PC-9 (cell line): Measurements from ENCODE around the gene GAN. TPM values are rescaled to one million over a fixed set of nuclear protein-coding genes. Genes with fewer than 3 reads are reported as not detected.

Experiments
- BruUV-seq: library from RNA; stranded (reverse); fragments of 400-500 nt; replicated peaks from 2 replicates; lab custom pipeline; 2021; lab: Mats Ljungman, UMichigan
- CTCF ChIA-PET: fragments of 300-600 bp; sonication (Branson Sonifier 250); formaldehyde crosslinking; loops from one replicate; lab custom pipeline; 2022; ENCODE audit warnings: antibody characterized with exemption; lab: Charles Lee
- POLR2A ChIA-PET: fragments of 300-600 bp; sonication (Branson Sonifier 250); formaldehyde crosslinking; loops from one replicate; lab custom pipeline; 2022; ENCODE audit warnings: antibody characterized with exemption; ENCODE audit not compliant: unreplicated experiment; lab: Charles Lee
- DNase-seq, 2 experiments: peaks; one replicate each; pipeline versions ENCODE4 v3.0.0 to v3.0.0-alpha.2; 2015 to 2022; ENCODE audit warnings: mixed read lengths in 1 of 2
- H2AFZ ChIP-seq: fragments of 200-600 bp; sonication (generic); 2 replicates; pipeline ENCODE4 v1.8.1; 2017; ENCODE audit warnings: antibody characterized with exemption
- H3F3A ChIP-seq: fragments of 200-600 bp; sonication (generic); 2 replicates; pipeline ENCODE4 v1.8.1; 2017; ENCODE audit warnings: antibody characterized with exemption, mild to moderate bottlenecking, low read depth; ENCODE audit not compliant: insufficient read depth
- H3K27ac ChIP-seq: fragments of 200-600 bp; sonication (generic); 2 replicates; pipeline ENCODE4 v1.6.1; 2016; ENCODE audit warnings: mixed run types
- H3K27me3 ChIP-seq: fragments of 200-600 bp; sonication (generic); 2 replicates; pipeline ENCODE4 v1.6.1; 2016; ENCODE audit warnings: low read depth, mixed run types; ENCODE audit not compliant: insufficient read depth
- H3K36me3 ChIP-seq: fragments of 200-600 bp; sonication (generic); 2 replicates; pipeline ENCODE4 v1.6.1; 2016; ENCODE audit warnings: low read depth, mixed run types
- H3K4me1 ChIP-seq: fragments of 200-600 bp; sonication (generic); replicated peaks from 2 replicates; pipeline ENCODE4 v1.6.1; 2016; ENCODE audit warnings: mixed run types; ENCODE audit not compliant: insufficient read depth
- H3K4me2 ChIP-seq: fragments of 200-600 bp; sonication (generic); 2 replicates; pipeline ENCODE4 v1.6.1; 2017; ENCODE audit warnings: mixed run types
- H3K4me3 ChIP-seq: fragments of 200-600 bp; sonication (generic); 2 replicates; pipeline ENCODE4 v1.6.1; 2016; ENCODE audit warnings: mixed run types
- H3K79me2 ChIP-seq: fragments of 200-600 bp; sonication (generic); 2 replicates; pipeline ENCODE4 v1.6.1; 2017; ENCODE audit warnings: low read depth, mixed run types
- H3K9me2 ChIP-seq: fragments of 200-600 bp; sonication (generic); 2 replicates; pipeline ENCODE4 v1.8.1; 2017; ENCODE audit warnings: mild to moderate bottlenecking; ENCODE audit not compliant: insufficient read depth
- H3K9me3 ChIP-seq: fragments of 200-600 bp; sonication (generic); 2 replicates; pipeline ENCODE4 v1.8.1; 2016; ENCODE audit warnings: low read depth; ENCODE audit not compliant: insufficient read depth
- H4K20me1 ChIP-seq: fragments of 200-600 bp; sonication (generic); 2 replicates; pipeline ENCODE4 v1.8.1; 2017; ENCODE audit not compliant: insufficient read depth
- EZH2 ChIP-seq: fragments of 200-600 bp; sonication (generic); IDR thresholded peaks from 2 replicates; pipeline ENCODE4 v1.8.0; 2017; ENCODE audit warnings: antibody characterized with exemption, low read depth
- intact Hi-C: fragments of 100-400 bp; cut with micrococcal nuclease; formaldehyde crosslinking; loops from one replicate; pipeline ENCODE4 v1.10.0; 2022; ENCODE audit not compliant: unreplicated experiment
- total RNA-seq: library from RNA; stranded (reverse); gene quantifications from 2 replicates; pipeline ENCODE4 v1.2.3, GENCODE V29; 2021
- TF ChIP-seq, protein P1 (sequence below): fragments of 200-600 bp; sonication (generic); conservative IDR thresholded peaks from 2 replicates; pipeline ENCODE4 v1.6.1; 2017; ENCODE audit warnings: mixed run types, antibody characterized with exemption, mild to moderate bottlenecking, moderate library complexity

The GAN gene
- total RNA-seq, 1 experiment from 2014 or later = 11.9 TPM

- Histone ChIP-seq H3K4me3 (no peak overlapping the region), H3K9me3 (no peaks in the 10 kb centered on the region), H3K27me3 (no peaks in the 10 kb centered on the region), H3K9me2 (no peaks in the 10 kb centered on the region), H3K4me1 (peaks cover 36% of the 10 kb centered on the region), H4K20me1 (no peaks in the 10 kb centered on the region), H3K4me2 (peak overlapping the region; percentile 68), H3F3A (peaks cover 15% of the 10 kb centered on the region), H3K27ac (peak overlapping the region; percentile 87), H3K36me3 (no peaks in the 10 kb centered on the region), H2AFZ (peak overlapping the region; percentile 72), H3K79me2 (no peaks in the 10 kb centered on the region)
- ChIA-PET CTCF (no interaction called here), POLR2A (interaction anchor here (0.6 to 0.7 kb wide), 2 partner anchors 12 to 201 kb away, joined by 3 read pairs; partner anchors contain the start of gene C16orf46)
- intact Hi-C loops = loop anchor here (1.0 kb wide), 1 partner anchor 37 kb away; the partner anchor contains the start of gene GAN
- no TSS peak for BruUV-seq
- TF ChIP-seq, protein P1, sequence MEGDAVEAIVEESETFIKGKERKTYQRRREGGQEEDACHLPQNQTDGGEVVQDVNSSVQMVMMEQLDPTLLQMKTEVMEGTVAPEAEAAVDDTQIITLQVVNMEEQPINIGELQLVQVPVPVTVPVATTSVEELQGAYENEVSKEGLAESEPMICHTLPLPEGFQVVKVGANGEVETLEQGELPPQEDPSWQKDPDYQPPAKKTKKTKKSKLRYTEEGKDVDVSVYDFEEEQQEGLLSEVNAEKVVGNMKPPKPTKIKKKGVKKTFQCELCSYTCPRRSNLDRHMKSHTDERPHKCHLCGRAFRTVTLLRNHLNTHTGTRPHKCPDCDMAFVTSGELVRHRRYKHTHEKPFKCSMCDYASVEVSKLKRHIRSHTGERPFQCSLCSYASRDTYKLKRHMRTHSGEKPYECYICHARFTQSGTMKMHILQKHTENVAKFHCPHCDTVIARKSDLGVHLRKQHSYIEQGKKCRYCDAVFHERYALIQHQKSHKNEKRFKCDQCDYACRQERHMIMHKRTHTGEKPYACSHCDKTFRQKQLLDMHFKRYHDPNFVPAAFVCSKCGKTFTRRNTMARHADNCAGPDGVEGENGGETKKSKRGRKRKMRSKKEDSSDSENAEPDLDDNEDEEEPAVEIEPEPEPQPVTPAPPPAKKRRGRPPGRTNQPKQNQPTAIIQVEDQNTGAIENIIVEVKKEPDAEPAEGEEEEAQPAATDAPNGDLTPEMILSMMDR = no peak
- TF ChIP-seq EZH2 = no peak
- peak; percentile 72 to 94 for DNase-seq
These were observed 37.2 kb upstream of the GAN start for GRCh38 chr16:81277541-81278080.

DNA sequence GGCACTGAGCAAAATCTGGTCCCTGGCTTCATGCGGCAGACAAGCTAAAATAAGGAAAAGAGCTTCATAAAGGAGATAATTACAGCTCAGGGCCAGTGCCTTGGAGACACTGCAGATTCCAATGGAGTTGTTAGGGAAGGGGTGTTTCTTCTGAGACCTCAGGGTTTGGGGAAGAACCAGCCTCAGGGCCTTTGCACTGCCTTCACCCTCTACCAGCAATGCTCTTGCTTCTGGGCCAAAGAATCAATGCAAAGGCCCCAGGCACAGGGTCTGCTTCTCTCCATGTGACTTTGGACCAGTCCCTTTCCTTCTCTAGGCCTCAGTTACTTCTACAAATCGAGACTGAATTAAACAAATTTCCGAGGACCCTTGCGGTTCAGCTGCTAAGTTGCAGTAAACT, 36.2 kb upstream of the GAN start:
- DNase-seq = no peak
- Histone ChIP-seq H3K27me3 (no peaks in the 10 kb centered on the region), H3K9me2 (no peaks in the 10 kb centered on the region), H3K27ac (0 out of 2 replicates have a peak overlapping the region, but pooled peaks have one; percentile 87), H3K4me2 (no peak overlapping the region), H4K20me1 (no peaks in the 10 kb centered on the region), H3F3A (peaks cover 15% of the 10 kb centered on the region), H3K4me3 (no peak overlapping the region), H2AFZ (no peak overlapping the region), H3K4me1 (peaks cover 36% of the 10 kb centered on the region), H3K36me3 (no peaks in the 10 kb centered on the region), H3K9me3 (no peaks in the 10 kb centered on the region), H3K79me2 (no peaks in the 10 kb centered on the region)
- BruUV-seq = no TSS peak
- TF ChIP-seq, protein P1 = no peak
- no peak for TF ChIP-seq EZH2
- POLR2A ChIA-PET = no interaction called here
- intact Hi-C loops = no loop called here
- CTCF ChIA-PET = interaction anchor here (0.6 kb wide), 1 partner anchor 456 kb away, joined by 3 read pairs; no protein-coding TSS in a partner anchor

DNA sequence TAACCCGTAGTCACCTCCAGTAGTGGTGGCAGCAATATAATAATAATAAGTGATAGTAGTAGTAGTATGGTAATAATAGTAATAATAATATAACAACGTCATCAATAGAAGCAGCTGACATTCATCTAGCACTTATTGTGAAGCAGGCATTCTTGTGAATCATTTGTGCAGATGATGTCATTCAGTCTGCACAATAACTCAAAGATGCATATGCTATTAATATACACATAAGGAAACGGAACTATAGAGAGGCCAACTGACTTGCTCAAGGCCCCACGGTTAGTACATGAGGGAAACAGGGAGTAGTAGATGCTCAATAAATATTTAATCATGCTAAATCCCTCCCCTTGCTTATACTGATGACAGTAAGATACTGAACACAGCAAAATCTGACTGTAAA, 35.4 kb upstream of the GAN start:
- DNase-seq = no peak
- no TSS peak for BruUV-seq
- Histone ChIP-seq H3K9me2 (no peaks in the 10 kb centered on the region), H3K4me2 (no peak overlapping the region), H2AFZ (no peak overlapping the region), H3F3A (peaks cover 15% of the 10 kb centered on the region), H3K79me2 (no peaks in the 10 kb centered on the region), H3K4me3 (no peak overlapping the region), H3K27me3 (no peaks in the 10 kb centered on the region), H3K9me3 (no peaks in the 10 kb centered on the region), H3K36me3 (no peaks in the 10 kb centered on the region), H3K27ac (no peak overlapping the region), H3K4me1 (peaks cover 36% of the 10 kb centered on the region), H4K20me1 (no peaks in the 10 kb centered on the region)
- TF ChIP-seq, protein P1 = no peak
- TF ChIP-seq EZH2 = no peak
- POLR2A ChIA-PET = no interaction called here
- intact Hi-C loops = no loop called here
- CTCF ChIA-PET = no interaction called here
